Neural progenitor cell (in vitro differentiated cells): ENCODE measurements around the gene DSTN.

Source experiments
- CTCF ChIP-seq: fragments of 200-600 bp; sonication (generic); IDR thresholded peaks from 2 replicates; pipeline ENCODE4 v1.5.1; 2017; ENCODE audit warnings: antibody characterized with exemption, mild to moderate bottlenecking
- EZH2 ChIP-seq: fragments of 200-600 bp; sonication (generic); IDR thresholded peaks from 2 replicates; pipeline ENCODE4 v1.6.1; 2017; ENCODE audit warnings: antibody characterized with exemption, mild to moderate bottlenecking, moderate library complexity
- EZH2phosphoT487 ChIP-seq: fragments of 200-600 bp; sonication (generic); IDR thresholded peaks from 2 replicates; pipeline ENCODE4 v1.6.1; 2017; ENCODE audit warnings: antibody characterized with exemption

GRCh38 chr20:17543531-17544131 is 26.2 kb upstream of the DSTN start:
- no peak for TF ChIP-seq CTCF
- no peak for TF ChIP-seq EZH2
- no peak for TF ChIP-seq EZH2phosphoT487
